Measurements from ENCODE around the gene ANKRD55. TPM values are rescaled to one million over a fixed set of nuclear protein-coding genes. Genes with fewer than 3 reads are reported as not detected.
"Not testable (repeated sequence)": the region's sequence is repeated elsewhere in the genome, so short reads cannot be mapped to it uniquely, and the experiment has no call there.

The ANKRD55 gene
- total and polyA plus RNA-seq, 9 of the 15 experiments (the other 6 are each of a cell fraction or from before 2014, with no cell fraction given): 3.4 to 10.6 (median 6.5) TPM

DNA sequence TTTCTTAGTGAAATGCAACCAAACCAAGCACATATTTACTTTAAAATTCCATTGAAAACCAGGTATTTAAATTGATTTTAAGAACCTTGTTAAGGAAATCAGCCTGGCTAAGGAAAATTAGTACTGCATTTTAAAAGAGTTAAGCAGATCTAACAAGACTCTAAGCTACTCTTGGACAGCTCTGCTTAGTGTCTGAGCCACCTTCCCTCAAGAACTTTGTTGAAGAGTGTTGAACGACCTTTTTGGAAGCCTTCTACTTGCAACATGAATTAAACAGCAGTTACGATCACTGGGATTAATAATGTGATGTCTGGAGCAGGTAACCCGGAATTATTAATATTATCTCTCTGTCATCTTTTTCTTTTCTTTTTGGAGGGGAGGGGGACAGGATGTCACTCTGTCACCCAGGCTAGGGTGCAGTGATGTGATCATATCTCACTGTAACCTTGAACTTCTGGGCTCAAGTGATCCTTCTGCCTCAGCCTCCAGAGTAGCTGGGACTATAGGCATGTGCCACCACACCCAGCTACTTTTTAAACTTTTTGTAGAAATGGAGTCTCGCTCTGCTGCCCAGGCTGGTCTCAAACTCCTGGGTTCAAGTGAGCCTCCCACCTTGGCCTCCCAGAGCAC is 74.7 kb downstream of the ANKRD55 start:
- Histone ChIP-seq H2AFZ (ENCODE audit: low read depth, low read length) (no peak overlapping the region), H3K9me3 (replicated peaks; ENCODE audit: control insufficient read depth, insufficient read depth, low read depth, low read length) (no peaks in the 10 kb centered on the region), H3K27me3 (ENCODE audit: control insufficient read depth in 2 of 2, insufficient read depth in 2 of 2, low read length in 2 of 2) (peaks cover 0 to 4% of the 10 kb centered on the region in 2 experiments; a peak in 1 of 5 replicates), H3K79me2 (ENCODE audit: control insufficient read depth, insufficient read depth, low read length) (no peaks in the 10 kb centered on the region), H3K4me2 (ENCODE audit: insufficient read depth, low read length) (no peak overlapping the region), H4K20me1 (replicated peaks; ENCODE audit: control insufficient read depth, insufficient read depth, low read length) (no peaks in the 10 kb centered on the region), H3K9ac (ENCODE audit: insufficient read depth in 1 of 2, low read depth in 2 of 2, low read length in 2 of 2) (no peak overlapping the region), H3K36me3 (ENCODE audit: control insufficient read depth, insufficient read depth, low read length) (no peaks in the 10 kb centered on the region), H3K4me3 (no peak overlapping the region), H3K4me1 (replicated peaks in 1 of 2; ENCODE audit: control insufficient read depth in 2 of 2, insufficient read depth in 2 of 2, low read length in 2 of 2) (peaks cover 12 to 51% of the 10 kb centered on the region in 2 experiments; a peak in 4 of 5 replicates), H3K9me1 (ENCODE audit: control insufficient read depth, insufficient read depth, low read length) (no peaks in the 10 kb centered on the region), H3K27ac (ENCODE audit: extremely low read depth, low read depth, low read length) (no peak overlapping the region)
- TF ChIP-seq HSF4 (CRISPR knock-in tag; IDR thresholded peaks at IDR 0.05; ENCODE audit: borderline replicate concordance) (no peak), DIDO1 (tag; IDR thresholded peaks at IDR 0.05; ENCODE audit: low read depth) (no peak)
- no peak for DNase-seq (ENCODE audit: extremely low read depth in 1 of 4, low spot score in 3 of 4)
- intact Hi-C loops (cut with micrococcal nuclease) (no loop called here), in situ Hi-C loops (cut with MboI) (no loop called here)
- POLR2A ChIA-PET: interaction anchor here (0.7 to 0.8 kb wide), 2 partner anchors 29 to 806 kb away, joined by 3 to 4 read pairs; no protein-coding TSS in a partner anchor
- FAIRE-seq: no peak
- CTCF ChIA-PET (ENCODE audit: low intra/inter-chr PET ratio): no interaction called here
- no peak for ATAC-seq
- 63% methylated on average over 4 of the region's 4 CpGs for WGBS (ENCODE audit: insufficient coverage, low coverage, missing lambda C conversion rate)
- no TSS peak for BruUV-seq (replicated peaks)

DNA sequence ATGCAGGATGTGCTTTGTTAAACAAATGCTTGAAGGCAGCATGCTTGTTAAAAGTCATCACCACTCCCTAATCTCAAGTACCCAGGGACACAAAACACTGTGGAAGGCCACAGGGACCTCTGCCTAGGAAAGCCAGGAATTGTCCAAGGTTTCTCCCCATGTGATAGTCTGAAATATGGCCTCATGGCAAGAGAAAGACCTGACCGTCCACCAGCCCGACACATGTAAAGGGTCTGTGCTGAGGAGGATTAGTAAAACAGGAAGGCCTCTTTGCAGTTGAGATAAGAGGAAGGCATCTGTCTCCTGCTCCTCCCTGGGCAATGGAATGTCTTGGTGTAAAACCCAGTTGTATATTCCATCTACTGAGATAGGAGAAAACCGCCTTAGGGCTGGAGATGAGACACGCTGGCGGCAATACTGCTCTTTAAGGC is 75.9 kb downstream of the ANKRD55 start:
- DNase-seq (ENCODE audit: extremely low read depth in 1 of 4, low spot score in 3 of 4) (peak in 1 of 4 experiments; percentile 33), FAIRE-seq (peak; percentile 49)
- H4K20me1 ChIP-seq (replicated peaks; ENCODE audit: control insufficient read depth, insufficient read depth, low read length); in situ Hi-C loops (cut with MboI); H3K27ac ChIP-seq (ENCODE audit: extremely low read depth, low read depth, low read length); H3K79me2 ChIP-seq (ENCODE audit: control insufficient read depth, insufficient read depth, low read length); CTCF ChIA-PET (ENCODE audit: low intra/inter-chr PET ratio); H3K27me3 ChIP-seq (ENCODE audit: control insufficient read depth in 2 of 2, insufficient read depth in 2 of 2, low read length in 2 of 2); H3K9ac ChIP-seq (ENCODE audit: insufficient read depth in 1 of 2, low read depth in 2 of 2, low read length in 2 of 2); ATAC-seq; H3K4me2 ChIP-seq (ENCODE audit: insufficient read depth, low read length); H3K4me3 ChIP-seq; H3K9me1 ChIP-seq (ENCODE audit: control insufficient read depth, insufficient read depth, low read length); H3K9me3 ChIP-seq (replicated peaks; ENCODE audit: control insufficient read depth, insufficient read depth, low read depth, low read length); H3K36me3 ChIP-seq (ENCODE audit: control insufficient read depth, insufficient read depth, low read length); POLR2A ChIA-PET; BruUV-seq (replicated peaks); intact Hi-C loops (cut with micrococcal nuclease); TF ChIP-seq MYC (CRISPR knock-in tag; IDR thresholded peaks at IDR 0.05; ENCODE audit: borderline replicate concordance, low read depth): not testable (repeated sequence)
- peaks cover 11 to 47% of the 10 kb centered on the region in 2 experiments; a peak in 4 of 5 replicates for H3K4me1 ChIP-seq (replicated peaks in 1 of 2; ENCODE audit: control insufficient read depth in 2 of 2, insufficient read depth in 2 of 2, low read length in 2 of 2)
- WGBS (ENCODE audit: insufficient coverage, low coverage, missing lambda C conversion rate): 2% methylated on average over 5 of the region's 5 CpGs
- H2AFZ ChIP-seq (ENCODE audit: low read depth, low read length): peak overlapping the region; percentile 60; the same call in 1 of the 2 replicates
- TF ChIP-seq, protein P1, sequence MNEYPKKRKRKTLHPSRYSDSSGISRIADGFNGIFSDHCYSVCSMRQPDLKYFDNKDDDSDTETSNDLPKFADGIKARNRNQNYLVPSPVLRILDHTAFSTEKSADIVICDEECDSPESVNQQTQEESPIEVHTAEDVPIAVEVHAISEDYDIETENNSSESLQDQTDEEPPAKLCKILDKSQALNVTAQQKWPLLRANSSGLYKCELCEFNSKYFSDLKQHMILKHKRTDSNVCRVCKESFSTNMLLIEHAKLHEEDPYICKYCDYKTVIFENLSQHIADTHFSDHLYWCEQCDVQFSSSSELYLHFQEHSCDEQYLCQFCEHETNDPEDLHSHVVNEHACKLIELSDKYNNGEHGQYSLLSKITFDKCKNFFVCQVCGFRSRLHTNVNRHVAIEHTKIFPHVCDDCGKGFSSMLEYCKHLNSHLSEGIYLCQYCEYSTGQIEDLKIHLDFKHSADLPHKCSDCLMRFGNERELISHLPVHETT (CRISPR knock-in tag; conservative IDR thresholded peaks at IDR 0.05 in 1 of 2, IDR thresholded peaks at IDR 0.05 in 1 of 2): peak in 1 of 2 experiments; percentile 54; a peak in 1 of 4 replicates
- 0 out of 2 replicates have a peak, but pooled peaks have one; percentile 28 for TF ChIP-seq MYC (IDR thresholded peaks at IDR 0.05; ENCODE audit: low read depth, low read length)
- 0 out of 2 replicates have a peak, but pooled peaks have one; percentile 32 for TF ChIP-seq ETV5 (CRISPR knock-in tag; IDR thresholded peaks at IDR 0.05; ENCODE audit: low read depth)
- TF ChIP-seq ZNF589 (CRISPR knock-in tag; IDR thresholded peaks at IDR 0.05; ENCODE audit: low read depth): peak; percentile 58; the same call in 1 of the 2 replicates
- TF ChIP-seq L3MBTL2 (IDR thresholded peaks at IDR 0.05): peak; percentile 77
- peak in 1 of 2 experiments; percentile 80; a peak in 1 of 4 replicates for TF ChIP-seq SRF (CRISPR knock-in tag; IDR thresholded peaks at IDR 0.05)

Data from K562 (cell line).